Measurements from ENCODE around the gene ST3GAL3. TPM values are rescaled to one million over a fixed set of nuclear protein-coding genes. Genes with fewer than 3 reads are reported as not detected.

The ST3GAL3 gene
- total RNA-seq, 1 experiment from 2014 or later = 19.3 TPM

DNA sequence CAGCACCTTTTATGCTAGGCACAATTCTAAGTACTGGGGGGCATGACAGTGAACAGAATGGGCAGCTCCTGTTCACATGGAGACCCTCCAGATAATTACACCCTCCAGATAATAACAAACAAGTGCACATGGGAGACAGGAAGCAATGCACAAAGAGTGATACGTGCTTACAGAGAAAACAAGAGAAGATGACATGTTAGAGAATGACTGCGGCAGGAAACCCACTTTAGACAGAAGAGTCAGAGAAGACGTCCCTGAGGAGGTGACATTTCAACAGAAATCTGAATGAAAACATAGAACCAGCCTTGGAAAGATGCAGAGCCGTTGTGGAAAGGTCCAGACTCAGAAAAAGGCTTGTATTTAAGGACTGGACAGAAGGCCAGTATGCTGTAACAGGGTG, 171.5 kb downstream of the ST3GAL3 start:
- no peak for DNase-seq
- Histone ChIP-seq H3K9me2 (ENCODE audit: insufficient read depth) (no peaks in the 10 kb centered on the region), H3K9me3 (ENCODE audit: insufficient read depth, low read depth) (no peaks in the 10 kb centered on the region), H3K79me2 (ENCODE audit: low read depth) (no peaks in the 10 kb centered on the region), H3F3A (ENCODE audit: insufficient read depth, low read depth) (no peaks in the 10 kb centered on the region), H4K20me1 (ENCODE audit: insufficient read depth) (no peaks in the 10 kb centered on the region), H3K36me3 (ENCODE audit: low read depth) (no peaks in the 10 kb centered on the region), H3K27ac (no peak overlapping the region), H3K4me3 (no peak overlapping the region), H3K4me1 (replicated peaks; ENCODE audit: insufficient read depth) (no peaks in the 10 kb centered on the region), H2AFZ (no peak overlapping the region), H3K4me2 (no peak overlapping the region), H3K27me3 (ENCODE audit: insufficient read depth, low read depth) (no peaks in the 10 kb centered on the region)
- BruUV-seq (replicated peaks) = no TSS peak
- CTCF ChIA-PET = no interaction called here
- POLR2A ChIA-PET (ENCODE audit: unreplicated experiment) = no interaction called here
- no peak for TF ChIP-seq EZH2 (IDR thresholded peaks at IDR 0.05; ENCODE audit: low read depth)
- TF ChIP-seq, protein P1, sequence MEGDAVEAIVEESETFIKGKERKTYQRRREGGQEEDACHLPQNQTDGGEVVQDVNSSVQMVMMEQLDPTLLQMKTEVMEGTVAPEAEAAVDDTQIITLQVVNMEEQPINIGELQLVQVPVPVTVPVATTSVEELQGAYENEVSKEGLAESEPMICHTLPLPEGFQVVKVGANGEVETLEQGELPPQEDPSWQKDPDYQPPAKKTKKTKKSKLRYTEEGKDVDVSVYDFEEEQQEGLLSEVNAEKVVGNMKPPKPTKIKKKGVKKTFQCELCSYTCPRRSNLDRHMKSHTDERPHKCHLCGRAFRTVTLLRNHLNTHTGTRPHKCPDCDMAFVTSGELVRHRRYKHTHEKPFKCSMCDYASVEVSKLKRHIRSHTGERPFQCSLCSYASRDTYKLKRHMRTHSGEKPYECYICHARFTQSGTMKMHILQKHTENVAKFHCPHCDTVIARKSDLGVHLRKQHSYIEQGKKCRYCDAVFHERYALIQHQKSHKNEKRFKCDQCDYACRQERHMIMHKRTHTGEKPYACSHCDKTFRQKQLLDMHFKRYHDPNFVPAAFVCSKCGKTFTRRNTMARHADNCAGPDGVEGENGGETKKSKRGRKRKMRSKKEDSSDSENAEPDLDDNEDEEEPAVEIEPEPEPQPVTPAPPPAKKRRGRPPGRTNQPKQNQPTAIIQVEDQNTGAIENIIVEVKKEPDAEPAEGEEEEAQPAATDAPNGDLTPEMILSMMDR (conservative IDR thresholded peaks at IDR 0.05) = no peak
- intact Hi-C loops (cut with micrococcal nuclease; ENCODE audit: unreplicated experiment) = no loop called here

GRCh38 chr1:43879414-43879813, 172.1 kb downstream of the ST3GAL3 start:
- no peaks in the 10 kb centered on the region for H3K9me2 ChIP-seq (ENCODE audit: insufficient read depth)
- no peaks in the 10 kb centered on the region for H4K20me1 ChIP-seq (ENCODE audit: insufficient read depth)
- BruUV-seq (replicated peaks) = no TSS peak
- ChIA-PET POLR2A (ENCODE audit: unreplicated experiment) (no interaction called here), CTCF (no interaction called here)
- no peaks in the 10 kb centered on the region for H3K9me3 ChIP-seq (ENCODE audit: insufficient read depth, low read depth)
- intact Hi-C loops (cut with micrococcal nuclease; ENCODE audit: unreplicated experiment) = no loop called here
- no peak for DNase-seq
- H3K36me3 ChIP-seq (ENCODE audit: low read depth) = no peaks in the 10 kb centered on the region
- H3K27me3 ChIP-seq (ENCODE audit: insufficient read depth, low read depth) = no peaks in the 10 kb centered on the region
- no peak overlapping the region for H3K4me2 ChIP-seq
- TF ChIP-seq, protein P1 (conservative IDR thresholded peaks at IDR 0.05) = no peak
- no peak for TF ChIP-seq EZH2 (IDR thresholded peaks at IDR 0.05; ENCODE audit: low read depth)
- no peaks in the 10 kb centered on the region for H3K4me1 ChIP-seq (replicated peaks; ENCODE audit: insufficient read depth)
- no peak overlapping the region for H2AFZ ChIP-seq
- no peak overlapping the region for H3K4me3 ChIP-seq
- no peak overlapping the region for H3K27ac ChIP-seq
- H3F3A ChIP-seq (ENCODE audit: insufficient read depth, low read depth) = no peaks in the 10 kb centered on the region
- H3K79me2 ChIP-seq (ENCODE audit: low read depth) = no peaks in the 10 kb centered on the region

DNA sequence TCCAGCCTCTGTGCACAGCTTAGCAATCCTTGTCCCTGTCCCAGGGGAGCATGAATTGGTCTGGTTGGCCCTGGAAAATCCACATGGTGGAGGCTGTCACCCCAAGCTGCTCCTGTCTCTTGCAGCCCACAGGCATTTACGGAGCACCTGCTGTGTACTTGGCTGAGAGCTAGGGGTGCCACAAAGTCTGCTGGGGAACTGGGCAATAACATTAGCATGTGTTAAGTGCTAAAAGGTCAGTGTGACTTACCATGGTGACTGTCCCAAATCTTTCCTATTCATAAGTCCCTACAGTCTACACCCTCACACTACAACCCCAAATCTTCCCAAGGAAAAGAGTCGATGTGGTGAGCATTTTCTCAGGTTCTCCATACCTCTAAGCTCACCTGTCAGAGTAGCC, 172.7 kb downstream of the ST3GAL3 start:
- Histone ChIP-seq H3K9me3 (ENCODE audit: insufficient read depth, low read depth) (no peaks in the 10 kb centered on the region), H3K27me3 (ENCODE audit: insufficient read depth, low read depth) (no peaks in the 10 kb centered on the region), H3K27ac (no peak overlapping the region), H3K4me2 (no peak overlapping the region), H3K36me3 (ENCODE audit: low read depth) (no peaks in the 10 kb centered on the region), H2AFZ (no peak overlapping the region), H3F3A (ENCODE audit: insufficient read depth, low read depth) (no peaks in the 10 kb centered on the region), H3K4me3 (no peak overlapping the region), H3K4me1 (replicated peaks; ENCODE audit: insufficient read depth) (no peaks in the 10 kb centered on the region), H3K9me2 (ENCODE audit: insufficient read depth) (no peaks in the 10 kb centered on the region), H3K79me2 (ENCODE audit: low read depth) (no peaks in the 10 kb centered on the region), H4K20me1 (ENCODE audit: insufficient read depth) (no peaks in the 10 kb centered on the region)
- TF ChIP-seq, protein P1 (conservative IDR thresholded peaks at IDR 0.05) = no peak
- no peak for TF ChIP-seq EZH2 (IDR thresholded peaks at IDR 0.05; ENCODE audit: low read depth)
- no peak for DNase-seq
- ChIA-PET CTCF (no interaction called here), POLR2A (ENCODE audit: unreplicated experiment) (no interaction called here)
- BruUV-seq (replicated peaks) = no TSS peak
- intact Hi-C loops (cut with micrococcal nuclease; ENCODE audit: unreplicated experiment) = no loop called here

All from PC-9 (cell line).